Activated naive CD8-positive, alpha-beta T cell (primary cell): ENCODE data around the gene GALNT9.
A peak's percentile ranks its signal among the peaks of the same experiment; 100 is the strongest.

ENCODE experiments used
- H3K27ac Mint-ChIP-seq: one replicate; pipeline ENCODE4 v1.8.0; 2021; ENCODE audit warnings: mixed read lengths
- H3K27me3 Mint-ChIP-seq: one replicate; pipeline ENCODE4 v1.8.0; 2021; ENCODE audit warnings: mixed read lengths
- H3K36me3 Mint-ChIP-seq: one replicate; pipeline ENCODE4 v1.8.0; 2021; ENCODE audit warnings: mixed read lengths
- H3K4me1 Mint-ChIP-seq: one replicate; pipeline ENCODE4 v1.8.0; 2021; ENCODE audit warnings: low read depth, mixed read lengths
- H3K4me3 Mint-ChIP-seq: one replicate; pipeline ENCODE4 v1.8.0; 2021; ENCODE audit warnings: mild to moderate bottlenecking, mixed read lengths
- H3K9me3 Mint-ChIP-seq: one replicate; pipeline ENCODE4 v1.8.0; 2021; ENCODE audit warnings: low read depth, mixed read lengths

GALNT9 gene

GRCh38 chr12:132341318-132342050 lies 12.1 kb upstream of the GALNT9 start:
- H3K36me3 Mint-ChIP-seq: no peaks in the 10 kb centered on the region
- peaks cover 15% of the 10 kb centered on the region for H3K27me3 Mint-ChIP-seq
- H3K27ac Mint-ChIP-seq: no peak overlapping the region
- H3K4me3 Mint-ChIP-seq: no peak overlapping the region
- no peaks in the 10 kb centered on the region for H3K9me3 Mint-ChIP-seq
- peaks cover 12% of the 10 kb centered on the region for H3K4me1 Mint-ChIP-seq

DNA sequence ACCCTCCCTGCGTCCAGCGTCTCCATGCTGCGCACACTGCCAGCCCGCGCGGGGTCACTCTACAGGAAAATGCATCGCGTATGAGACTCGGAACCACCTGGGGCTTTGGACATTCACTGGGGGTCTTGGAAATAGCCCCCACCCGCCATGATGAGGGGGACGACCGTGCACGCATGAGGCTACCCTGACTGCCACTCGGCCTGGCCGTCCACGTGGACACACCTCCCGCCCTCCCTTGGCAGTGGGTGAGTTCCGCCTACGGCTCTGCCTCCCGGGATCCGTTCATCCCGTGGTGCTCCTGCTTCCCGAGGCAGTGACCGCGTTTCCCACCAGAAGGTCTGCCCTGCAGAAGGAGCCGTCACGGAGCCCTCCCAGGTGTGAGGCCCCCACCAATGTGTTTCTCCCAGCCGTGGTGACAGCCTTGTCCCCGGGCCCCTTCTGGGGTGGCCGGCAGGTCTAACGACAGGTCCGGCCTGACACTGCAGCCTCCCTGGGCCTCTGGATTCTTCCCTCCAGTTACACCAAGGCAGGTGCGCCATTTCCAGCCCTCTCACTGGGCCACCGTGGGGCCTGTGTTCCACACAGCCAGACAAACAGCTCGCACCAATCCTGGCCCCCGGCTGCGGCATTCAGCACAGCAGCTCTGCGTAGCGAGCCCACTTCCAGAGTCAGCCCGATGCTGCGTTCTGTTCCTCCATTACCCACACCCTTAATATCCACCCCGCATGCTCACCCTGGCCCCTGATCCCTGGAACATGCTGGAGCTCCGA lies 11.1 kb upstream of the GALNT9 start:
- Mint-ChIP-seq H3K27me3 (peaks cover 11% of the 10 kb centered on the region), H3K27ac (no peak overlapping the region), H3K4me3 (no peak overlapping the region), H3K4me1 (peaks cover 12% of the 10 kb centered on the region), H3K9me3 (no peaks in the 10 kb centered on the region), H3K36me3 (no peaks in the 10 kb centered on the region)

DNA sequence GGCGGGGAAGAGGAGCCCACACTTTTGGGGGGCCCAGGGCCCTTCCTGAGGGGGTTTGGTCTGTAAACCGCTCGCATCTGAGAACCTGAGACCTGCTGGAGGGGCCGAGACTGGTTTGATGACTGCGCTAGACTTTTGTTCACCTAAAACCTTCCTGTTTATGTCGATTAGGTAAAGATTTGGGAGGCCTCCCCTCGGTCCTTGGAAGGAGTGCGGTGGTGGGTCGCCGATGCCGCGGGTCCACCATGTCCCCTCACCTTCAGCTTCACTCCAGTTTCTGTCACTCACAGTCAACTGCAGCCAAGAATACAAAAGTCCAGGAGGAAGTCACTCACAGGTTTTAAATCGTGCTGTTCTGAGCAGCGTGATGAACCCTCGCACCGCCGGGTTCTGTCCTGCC lies 10.5 kb upstream of the GALNT9 start:
- Mint-ChIP-seq H3K4me3 (no peak overlapping the region), H3K9me3 (no peaks in the 10 kb centered on the region), H3K36me3 (no peaks in the 10 kb centered on the region), H3K4me1 (peaks cover 12% of the 10 kb centered on the region), H3K27ac (no peak overlapping the region), H3K27me3 (peaks cover 13% of the 10 kb centered on the region)

GRCh38 chr12:132338781-132339180 lies 9.4 kb upstream of the GALNT9 start:
- peaks cover 12% of the 10 kb centered on the region for H3K4me1 Mint-ChIP-seq
- H3K27ac Mint-ChIP-seq: no peak overlapping the region
- H3K36me3 Mint-ChIP-seq: no peaks in the 10 kb centered on the region
- H3K9me3 Mint-ChIP-seq: no peaks in the 10 kb centered on the region
- peaks cover 13% of the 10 kb centered on the region for H3K27me3 Mint-ChIP-seq
- no peak overlapping the region for H3K4me3 Mint-ChIP-seq

DNA sequence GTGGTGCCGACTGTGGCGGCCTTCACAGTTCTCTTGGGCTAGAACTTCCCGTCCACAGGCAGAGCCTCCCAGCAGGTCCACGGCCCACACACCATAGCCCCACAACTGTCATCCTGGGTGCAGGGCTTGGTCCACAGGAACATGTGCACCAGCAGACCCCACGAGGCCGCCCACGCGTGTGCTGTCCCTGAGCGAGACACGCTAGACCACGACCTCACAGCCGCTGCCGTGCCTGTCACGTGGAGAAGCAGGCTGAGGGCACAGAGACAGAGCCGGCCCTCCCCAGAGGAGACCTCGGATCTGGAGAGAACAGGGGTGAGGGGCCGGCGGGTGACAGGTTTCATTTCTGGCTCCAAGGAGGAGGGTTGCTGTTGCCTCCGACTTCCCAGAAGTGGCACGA lies 8.9 kb upstream of the GALNT9 start:
- no peaks in the 10 kb centered on the region for H3K9me3 Mint-ChIP-seq
- no peaks in the 10 kb centered on the region for H3K36me3 Mint-ChIP-seq
- no peak overlapping the region for H3K27ac Mint-ChIP-seq
- H3K27me3 Mint-ChIP-seq: peaks cover 13% of the 10 kb centered on the region
- no peak overlapping the region for H3K4me3 Mint-ChIP-seq
- H3K4me1 Mint-ChIP-seq: peaks cover 9% of the 10 kb centered on the region

GRCh38 chr12:132337557-132337956 lies 8.2 kb upstream of the GALNT9 start:
- Mint-ChIP-seq H3K9me3 (no peaks in the 10 kb centered on the region), H3K27me3 (peaks cover 10% of the 10 kb centered on the region)

GRCh38 chr12:132336451-132337413 lies 7.3 kb upstream of the GALNT9 start:
- H3K4me3 Mint-ChIP-seq: no peak overlapping the region
- H3K27ac Mint-ChIP-seq: no peak overlapping the region
- peaks cover 13% of the 10 kb centered on the region for H3K27me3 Mint-ChIP-seq
- H3K9me3 Mint-ChIP-seq: no peaks in the 10 kb centered on the region
- H3K36me3 Mint-ChIP-seq: no peaks in the 10 kb centered on the region
- H3K4me1 Mint-ChIP-seq: no peaks in the 10 kb centered on the region

More at GRCh38 chr12:132337557-132337956, 8.2 kb upstream of the GALNT9 start:
- Mint-ChIP-seq H3K27ac (no peak overlapping the region), H3K4me1 (peaks cover 2% of the 10 kb centered on the region), H3K36me3 (no peaks in the 10 kb centered on the region), H3K4me3 (no peak overlapping the region)

DNA sequence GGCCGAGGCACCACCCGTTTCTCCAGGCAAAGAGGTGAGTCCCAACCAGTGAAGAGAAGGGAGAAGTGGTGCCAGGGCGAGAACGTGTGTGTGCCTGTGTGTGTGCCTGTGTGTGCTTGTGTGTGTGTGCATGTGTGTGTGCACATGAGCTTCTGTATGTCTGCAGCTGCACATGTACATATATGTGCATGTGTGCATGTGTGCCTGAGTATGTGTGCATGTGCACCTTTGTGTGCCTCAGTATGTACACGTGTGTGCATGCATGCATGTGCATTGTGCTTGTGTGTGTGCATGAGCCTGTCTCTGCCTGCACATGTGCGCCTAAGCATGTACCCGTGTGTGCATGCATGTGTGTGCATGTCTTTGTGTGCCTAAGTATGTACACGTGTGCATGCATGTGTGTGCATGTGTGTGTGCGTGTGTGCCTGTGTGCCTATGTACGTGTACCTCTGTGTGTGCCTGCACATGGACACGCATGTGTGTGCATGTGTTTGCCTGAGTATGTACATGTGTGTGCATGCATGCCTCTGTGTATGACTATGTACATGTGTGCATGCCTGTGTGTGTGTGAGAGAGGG lies 5.9 kb upstream of the GALNT9 start:
- H3K27me3 Mint-ChIP-seq: peaks cover 19% of the 10 kb centered on the region
- peaks cover 7% of the 10 kb centered on the region for H3K4me1 Mint-ChIP-seq
- no peak overlapping the region for H3K4me3 Mint-ChIP-seq
- H3K36me3 Mint-ChIP-seq: no peaks in the 10 kb centered on the region
- no peak overlapping the region for H3K27ac Mint-ChIP-seq
- no peaks in the 10 kb centered on the region for H3K9me3 Mint-ChIP-seq

GRCh38 chr12:132333766-132334165 lies 4.4 kb upstream of the GALNT9 start:
- Mint-ChIP-seq H3K4me3 (no peak overlapping the region), H3K36me3 (no peaks in the 10 kb centered on the region), H3K27ac (no peak overlapping the region), H3K4me1 (peaks cover 9% of the 10 kb centered on the region), H3K9me3 (no peaks in the 10 kb centered on the region), H3K27me3 (peaks cover 20% of the 10 kb centered on the region)

DNA sequence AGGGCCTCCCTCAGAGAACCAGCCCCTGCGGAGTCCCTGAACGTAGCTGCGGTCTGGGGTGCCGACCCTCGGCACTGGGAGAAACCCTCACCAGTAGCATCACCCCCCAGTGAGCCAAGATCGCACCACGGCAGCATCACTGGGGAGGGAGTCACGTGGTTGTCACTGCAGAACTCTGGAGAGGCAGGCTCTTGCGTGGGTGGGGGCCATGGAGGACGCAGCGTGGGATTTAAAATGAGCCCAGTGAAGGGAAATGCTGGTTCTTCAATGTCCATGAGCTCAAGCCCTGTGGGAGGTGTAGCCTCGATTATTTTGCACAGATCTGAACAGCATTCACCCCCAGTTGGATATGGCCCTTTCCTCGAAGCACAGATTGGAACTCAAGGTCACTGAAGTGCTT lies 3.9 kb upstream of the GALNT9 start:
- Mint-ChIP-seq H3K9me3 (no peaks in the 10 kb centered on the region), H3K4me3 (no peak overlapping the region), H3K27ac (no peak overlapping the region), H3K36me3 (no peaks in the 10 kb centered on the region), H3K4me1 (peaks cover 11% of the 10 kb centered on the region), H3K27me3 (peaks cover 20% of the 10 kb centered on the region)

GRCh38 chr12:132330549-132330881 lies 1.1 kb upstream of the GALNT9 start:
- Mint-ChIP-seq H3K4me3 (peak overlapping the region; percentile 55), H3K27me3 (peaks cover 17% of the 10 kb centered on the region), H3K4me1 (peaks cover 24% of the 10 kb centered on the region), H3K9me3 (no peaks in the 10 kb centered on the region), H3K27ac (no peak overlapping the region), H3K36me3 (no peaks in the 10 kb centered on the region)

DNA sequence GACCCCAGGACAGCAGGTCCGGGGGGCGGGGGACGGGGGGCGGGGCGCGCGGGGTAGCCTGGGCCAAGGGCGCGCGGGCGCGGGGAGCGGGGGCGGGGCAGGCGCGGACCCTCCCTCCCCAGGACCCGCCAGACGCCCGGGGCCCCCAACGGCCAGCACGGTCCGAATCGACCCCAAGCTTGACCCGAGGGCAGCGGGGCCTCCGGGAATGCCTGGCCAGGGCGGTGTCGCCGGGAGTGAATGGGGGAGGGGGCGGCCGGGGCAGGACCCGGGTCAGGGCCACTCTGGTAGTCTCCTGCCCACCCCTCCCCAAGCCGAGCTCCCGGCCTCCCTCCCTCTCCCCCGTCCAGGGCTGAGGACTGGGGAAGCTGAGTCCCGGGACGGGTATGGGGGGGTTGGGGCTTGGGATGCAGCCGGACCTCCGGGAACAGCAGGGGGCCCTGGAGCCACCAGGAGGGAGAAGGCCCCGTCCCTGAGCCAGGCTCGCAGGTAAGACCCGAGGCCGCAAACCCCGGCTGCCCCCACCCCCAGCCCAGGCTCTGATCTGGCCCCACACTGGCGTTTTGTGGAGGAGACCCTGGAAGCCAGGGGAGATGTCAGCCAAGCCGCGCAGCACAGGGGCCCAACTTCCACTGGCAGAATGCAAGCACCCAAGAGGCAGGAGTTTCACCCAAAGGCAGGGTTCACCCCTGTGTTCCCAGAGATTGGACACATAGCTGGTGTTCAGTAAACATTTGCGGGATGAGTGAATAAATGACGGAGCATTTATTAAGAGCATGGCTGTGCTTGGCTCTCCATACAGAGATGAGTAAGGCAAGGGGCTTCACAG lies 545 bp upstream of the GALNT9 start:
- Mint-ChIP-seq H3K4me3 (peak overlapping the region; percentile 55), H3K36me3 (no peaks in the 10 kb centered on the region), H3K9me3 (no peaks in the 10 kb centered on the region), H3K4me1 (peaks cover 24% of the 10 kb centered on the region), H3K27ac (no peak overlapping the region), H3K27me3 (peaks cover 14% of the 10 kb centered on the region)

DNA sequence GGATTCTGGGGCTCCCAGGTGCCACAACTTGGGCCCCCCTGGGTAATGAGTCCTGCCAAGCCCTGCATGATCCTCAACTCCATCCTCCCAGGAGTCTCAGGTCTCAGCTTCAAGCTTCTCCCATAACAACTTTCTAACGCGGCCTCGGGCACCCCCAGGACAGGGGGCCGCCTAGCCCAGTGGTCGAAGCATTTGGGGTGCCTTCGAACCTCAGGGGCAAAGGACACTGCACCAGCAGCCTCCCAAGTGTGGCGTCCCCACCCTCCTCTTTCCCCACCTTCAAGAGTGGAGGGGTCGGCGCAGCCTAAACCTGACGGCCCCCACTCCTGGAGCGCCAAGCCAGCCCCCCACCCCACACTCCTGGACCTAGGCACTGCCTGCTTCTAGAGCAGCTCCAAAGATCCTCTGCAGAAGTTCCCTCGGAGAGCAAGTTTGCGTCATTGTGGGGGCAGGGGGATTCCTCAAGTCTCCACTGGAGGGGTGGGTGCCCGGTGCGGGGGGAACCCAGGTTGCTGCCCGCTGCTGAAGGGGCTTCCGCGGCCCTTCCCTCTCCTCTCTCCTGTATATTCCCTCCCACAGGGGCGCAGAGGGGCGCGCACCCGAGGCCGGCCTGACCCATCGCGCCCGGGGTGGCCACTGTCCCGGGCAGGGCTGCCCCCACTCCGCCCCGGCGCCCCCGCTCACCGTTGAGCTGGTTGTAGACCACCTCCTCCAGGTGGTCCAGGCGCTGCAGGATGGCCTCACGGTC lies 933 bp downstream of the GALNT9 start:
- H3K36me3 Mint-ChIP-seq: no peaks in the 10 kb centered on the region
- H3K27ac Mint-ChIP-seq: no peak overlapping the region
- H3K9me3 Mint-ChIP-seq: no peaks in the 10 kb centered on the region
- H3K4me1 Mint-ChIP-seq: peaks cover 25% of the 10 kb centered on the region
- peak overlapping the region; percentile 51 for H3K4me3 Mint-ChIP-seq
- H3K27me3 Mint-ChIP-seq: peaks cover 14% of the 10 kb centered on the region
